ENCODE measurements around the gene INAFM1. TPM values are rescaled to one million over a fixed set of nuclear protein-coding genes. Genes with fewer than 3 reads are reported as not detected.

Gene INAFM1
- total and polyA plus RNA-seq, 9 of the 15 experiments (the other 6 are each of a cell fraction or from before 2014, with no cell fraction given): 0.71 to 30.9 (median 3.1) TPM

DNA sequence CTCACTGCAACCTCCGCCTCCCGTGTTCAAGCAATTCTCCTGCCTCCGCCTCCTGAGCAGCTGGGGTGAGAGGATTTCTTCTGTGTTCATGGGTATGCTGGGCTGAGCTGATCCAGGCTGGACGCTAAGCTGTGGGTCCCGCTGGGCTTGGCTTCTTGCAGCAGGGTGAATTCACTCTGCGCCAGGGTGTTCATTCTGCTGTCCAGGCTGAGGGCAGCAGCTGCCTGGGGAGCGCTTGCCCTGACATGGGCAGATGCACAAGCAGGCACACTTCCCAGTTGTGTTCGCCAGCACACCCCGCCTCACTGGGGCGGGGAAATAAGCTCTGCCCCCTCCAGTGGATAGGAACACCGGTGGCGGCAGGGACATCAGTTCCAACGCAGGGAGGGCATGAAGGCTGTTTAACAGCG lies 7.3 kb upstream of the INAFM1 start:
- 94% methylated on average over 14 of the region's 14 CpGs for WGBS (ENCODE audit: insufficient coverage, low coverage, missing lambda C conversion rate)
- FAIRE-seq (no peak), DNase-seq (ENCODE audit: extremely low read depth in 1 of 4, low spot score in 3 of 4) (no peak), ATAC-seq (no peak)
- no peaks in the 10 kb centered on the region for H3K9me1 ChIP-seq (ENCODE audit: control insufficient read depth, insufficient read depth, low read length)
- in situ Hi-C loops (cut with MboI) (no loop called here), intact Hi-C loops (cut with micrococcal nuclease) (no loop called here)
- TF ChIP-seq RBFOX2 (IDR thresholded peaks at IDR 0.05; ENCODE audit: low read depth, low read length): peak; percentile 40; the same call in 1 of the 2 replicates
- TF ChIP-seq C11orf30 (IDR thresholded peaks at IDR 0.05; ENCODE audit: low read depth): no peak
- peak; percentile 42; the same call in 1 of the 2 replicates for TF ChIP-seq POLR2G (IDR thresholded peaks at IDR 0.05; ENCODE audit: low read depth, low read length)
- H2AFZ ChIP-seq (ENCODE audit: low read depth, low read length): no peak overlapping the region
- no peak overlapping the region for H3K27ac ChIP-seq (ENCODE audit: extremely low read depth, low read depth, low read length)
- H3K36me3 ChIP-seq (ENCODE audit: control insufficient read depth, insufficient read depth, low read length): peaks cover 64% of the 10 kb centered on the region; the same call in 2 of the 3 replicates
- H3K4me2 ChIP-seq (ENCODE audit: insufficient read depth, low read length): no peak overlapping the region
- BruUV-seq (replicated peaks): no TSS peak
- H3K9ac ChIP-seq (ENCODE audit: insufficient read depth in 1 of 2, low read depth in 2 of 2, low read length in 2 of 2): peak overlapping the region in 1 of 2 experiments; percentile 8; a peak in 2 of 4 replicates
- no peak overlapping the region for H3K4me3 ChIP-seq
- H3K4me1 ChIP-seq (replicated peaks in 1 of 2; ENCODE audit: control insufficient read depth in 2 of 2, insufficient read depth in 2 of 2, low read length in 2 of 2): peaks cover 6 to 27% of the 10 kb centered on the region in 2 experiments; a peak in 3 of 5 replicates
- CTCF ChIA-PET (ENCODE audit: low intra/inter-chr PET ratio): no interaction called here
- no peaks in the 10 kb centered on the region for H3K9me3 ChIP-seq (replicated peaks; ENCODE audit: control insufficient read depth, insufficient read depth, low read depth, low read length)
- POLR2A ChIA-PET: interaction anchor here (1.0 to 3.9 kb wide), 4 partner anchors 8 to 122 kb away, joined by 3 to 19 read pairs (median 8); partner anchors contain the start of gene CCDC9
- H3K79me2 ChIP-seq (ENCODE audit: control insufficient read depth, insufficient read depth, low read length): no peaks in the 10 kb centered on the region
- H4K20me1 ChIP-seq (replicated peaks; ENCODE audit: control insufficient read depth, insufficient read depth, low read length): no peaks in the 10 kb centered on the region
- no peaks in the 10 kb centered on the region for H3K27me3 ChIP-seq (ENCODE audit: control insufficient read depth in 2 of 2, insufficient read depth in 2 of 2, low read length in 2 of 2)

DNA sequence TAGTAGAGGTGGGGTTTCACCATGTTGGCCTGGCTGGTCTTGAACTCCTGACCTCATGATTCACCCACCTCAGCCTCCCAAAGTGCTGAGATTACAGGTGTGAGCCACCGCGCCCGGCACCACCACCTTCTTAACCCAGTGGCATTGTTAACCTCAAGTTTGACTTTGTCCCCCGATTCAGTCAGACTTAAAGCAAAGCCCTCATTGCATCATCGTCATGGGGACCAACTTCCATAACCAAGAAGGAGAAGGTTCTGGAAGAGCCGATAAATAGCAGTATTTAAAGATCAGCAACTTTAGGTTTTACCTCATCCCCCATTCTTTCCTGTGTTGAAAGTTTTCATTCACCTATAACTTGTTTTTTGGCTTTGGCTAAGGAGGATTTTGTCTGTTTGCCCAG lies 6.7 kb upstream of the INAFM1 start:
- H3K36me3 ChIP-seq (ENCODE audit: control insufficient read depth, insufficient read depth, low read length): peaks cover 58% of the 10 kb centered on the region; the same call in 2 of the 3 replicates
- WGBS (ENCODE audit: insufficient coverage, low coverage, missing lambda C conversion rate): 93% methylated on average over 5 of the region's 6 CpGs
- FAIRE-seq: no peak
- TF ChIP-seq, protein P1, sequence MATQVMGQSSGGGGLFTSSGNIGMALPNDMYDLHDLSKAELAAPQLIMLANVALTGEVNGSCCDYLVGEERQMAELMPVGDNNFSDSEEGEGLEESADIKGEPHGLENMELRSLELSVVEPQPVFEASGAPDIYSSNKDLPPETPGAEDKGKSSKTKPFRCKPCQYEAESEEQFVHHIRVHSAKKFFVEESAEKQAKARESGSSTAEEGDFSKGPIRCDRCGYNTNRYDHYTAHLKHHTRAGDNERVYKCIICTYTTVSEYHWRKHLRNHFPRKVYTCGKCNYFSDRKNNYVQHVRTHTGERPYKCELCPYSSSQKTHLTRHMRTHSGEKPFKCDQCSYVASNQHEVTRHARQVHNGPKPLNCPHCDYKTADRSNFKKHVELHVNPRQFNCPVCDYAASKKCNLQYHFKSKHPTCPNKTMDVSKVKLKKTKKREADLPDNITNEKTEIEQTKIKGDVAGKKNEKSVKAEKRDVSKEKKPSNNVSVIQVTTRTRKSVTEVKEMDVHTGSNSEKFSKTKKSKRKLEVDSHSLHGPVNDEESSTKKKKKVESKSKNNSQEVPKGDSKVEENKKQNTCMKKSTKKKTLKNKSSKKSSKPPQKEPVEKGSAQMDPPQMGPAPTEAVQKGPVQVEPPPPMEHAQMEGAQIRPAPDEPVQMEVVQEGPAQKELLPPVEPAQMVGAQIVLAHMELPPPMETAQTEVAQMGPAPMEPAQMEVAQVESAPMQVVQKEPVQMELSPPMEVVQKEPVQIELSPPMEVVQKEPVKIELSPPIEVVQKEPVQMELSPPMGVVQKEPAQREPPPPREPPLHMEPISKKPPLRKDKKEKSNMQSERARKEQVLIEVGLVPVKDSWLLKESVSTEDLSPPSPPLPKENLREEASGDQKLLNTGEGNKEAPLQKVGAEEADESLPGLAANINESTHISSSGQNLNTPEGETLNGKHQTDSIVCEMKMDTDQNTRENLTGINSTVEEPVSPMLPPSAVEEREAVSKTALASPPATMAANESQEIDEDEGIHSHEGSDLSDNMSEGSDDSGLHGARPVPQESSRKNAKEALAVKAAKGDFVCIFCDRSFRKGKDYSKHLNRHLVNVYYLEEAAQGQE (IDR thresholded peaks at IDR 0.05; ENCODE audit: borderline replicate concordance): no peak
- TF ChIP-seq, protein P1 (CRISPR knock-in tag; IDR thresholded peaks at IDR 0.05; ENCODE audit: low read depth): no peak
- TF ChIP-seq, protein P2, sequence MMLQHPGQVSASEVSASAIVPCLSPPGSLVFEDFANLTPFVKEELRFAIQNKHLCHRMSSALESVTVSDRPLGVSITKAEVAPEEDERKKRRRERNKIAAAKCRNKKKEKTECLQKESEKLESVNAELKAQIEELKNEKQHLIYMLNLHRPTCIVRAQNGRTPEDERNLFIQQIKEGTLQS (IDR thresholded peaks at IDR 0.05): peak; percentile 76
- TF ChIP-seq, protein P2 (CRISPR knock-in tag; conservative IDR thresholded peaks at IDR 0.05): no peak

More for the DNA sequence above, 6.7 kb upstream of the INAFM1 start:
- in situ Hi-C loops (cut with MboI) (no loop called here), intact Hi-C loops (cut with micrococcal nuclease) (no loop called here)
- no peak for DNase-seq (ENCODE audit: extremely low read depth in 1 of 4, low spot score in 3 of 4)
- no peak overlapping the region for H3K4me3 ChIP-seq
- no peaks in the 10 kb centered on the region for H3K9me3 ChIP-seq (replicated peaks; ENCODE audit: control insufficient read depth, insufficient read depth, low read depth, low read length)
- H3K4me1 ChIP-seq (replicated peaks in 1 of 2; ENCODE audit: control insufficient read depth in 2 of 2, insufficient read depth in 2 of 2, low read length in 2 of 2): peaks cover 10 to 34% of the 10 kb centered on the region in 2 experiments; a peak in 3 of 5 replicates
- H3K9ac ChIP-seq (ENCODE audit: insufficient read depth in 1 of 2, low read depth in 2 of 2, low read length in 2 of 2): no peak overlapping the region
- H3K27ac ChIP-seq (ENCODE audit: extremely low read depth, low read depth, low read length): no peak overlapping the region
- no peak overlapping the region for H3K4me2 ChIP-seq (ENCODE audit: insufficient read depth, low read length)
- H3K79me2 ChIP-seq (ENCODE audit: control insufficient read depth, insufficient read depth, low read length): no peaks in the 10 kb centered on the region
- H4K20me1 ChIP-seq (replicated peaks; ENCODE audit: control insufficient read depth, insufficient read depth, low read length): no peaks in the 10 kb centered on the region
- POLR2A ChIA-PET: interaction anchor here (2.5 to 3.9 kb wide), 2 partner anchors 9 to 11 kb away, joined by 11 to 19 read pairs; partner anchors contain the start of gene CCDC9
- CTCF ChIA-PET (ENCODE audit: low intra/inter-chr PET ratio): no interaction called here
- H3K9me1 ChIP-seq (ENCODE audit: control insufficient read depth, insufficient read depth, low read length): no peaks in the 10 kb centered on the region
- no peaks in the 10 kb centered on the region for H3K27me3 ChIP-seq (ENCODE audit: control insufficient read depth in 2 of 2, insufficient read depth in 2 of 2, low read length in 2 of 2)
- no peak overlapping the region for H2AFZ ChIP-seq (ENCODE audit: low read depth, low read length)
- ATAC-seq: no peak
- BruUV-seq (replicated peaks): no TSS peak

Data from K562 (cell line).